ENCODE results near the gene AEBP1.

The AEBP1 gene

DNA sequence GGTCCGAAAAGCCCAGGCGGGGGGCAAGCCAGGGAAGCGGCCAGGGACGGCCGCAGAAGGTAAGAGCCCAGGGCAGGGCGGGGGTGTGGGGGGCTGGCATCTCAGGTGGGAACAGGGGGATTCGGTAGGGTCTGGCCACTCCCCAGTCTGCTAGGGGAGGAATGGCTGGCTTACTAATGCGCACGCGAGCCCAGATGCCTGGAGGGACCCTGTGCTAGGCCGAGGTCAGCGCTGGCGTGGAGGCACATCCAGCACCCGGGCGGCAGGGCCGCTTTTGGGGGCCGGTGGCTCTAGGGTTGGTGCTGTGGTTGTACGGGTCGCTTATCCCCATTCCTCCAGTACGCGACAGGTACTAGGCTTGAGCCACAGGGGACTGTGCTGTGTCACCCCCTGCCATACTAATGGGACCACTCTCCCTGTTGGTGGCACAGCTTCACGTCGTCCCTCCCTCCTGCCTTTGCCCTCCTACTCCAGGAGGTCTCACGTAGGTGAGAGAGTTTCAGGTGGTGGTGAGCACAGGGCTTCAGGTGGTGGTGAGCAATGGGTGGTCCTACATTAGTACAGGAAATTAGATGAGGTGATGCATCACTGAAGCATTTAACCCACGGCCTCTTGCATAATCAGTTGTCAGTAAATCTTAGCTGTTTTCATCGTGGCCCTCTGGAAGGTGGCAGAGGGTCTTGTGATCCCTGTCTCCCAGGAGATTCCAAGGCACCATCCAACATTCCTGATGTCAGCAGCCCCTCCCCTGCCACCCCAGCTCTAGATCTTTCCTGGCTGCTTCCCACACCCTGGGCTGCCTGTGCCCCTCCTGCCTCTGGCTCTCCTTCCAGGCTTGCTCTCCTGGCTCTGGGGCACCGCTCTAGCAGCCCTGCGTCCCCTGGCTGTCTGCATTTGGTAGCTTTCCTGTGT, 971 bp downstream of the AEBP1 start:
- DNase-seq (ENCODE audit: low read depth in 2 of 2): no peak

DNA sequence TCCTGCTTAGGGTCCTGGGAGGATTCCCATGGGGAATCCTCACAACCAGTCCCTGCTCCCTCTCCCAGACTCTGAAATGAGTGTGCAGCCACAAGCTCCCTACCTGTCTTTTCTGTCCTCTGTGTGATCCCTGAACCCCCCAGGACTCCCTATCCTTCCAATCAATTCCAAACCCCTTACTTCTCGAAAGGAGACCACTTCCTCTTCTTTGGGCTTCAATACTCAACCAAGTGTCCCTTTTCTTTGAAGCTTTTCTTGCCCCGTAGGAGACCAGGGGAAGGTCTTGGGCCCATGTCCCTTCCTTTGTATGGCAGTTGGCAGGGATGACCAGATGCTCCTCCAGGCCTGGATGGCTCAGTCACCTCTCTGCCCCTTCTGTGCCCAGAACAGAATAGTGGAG, 1.7 kb downstream of the AEBP1 start:
- DNase-seq (ENCODE audit: low read depth in 2 of 2): no peak

DNA sequence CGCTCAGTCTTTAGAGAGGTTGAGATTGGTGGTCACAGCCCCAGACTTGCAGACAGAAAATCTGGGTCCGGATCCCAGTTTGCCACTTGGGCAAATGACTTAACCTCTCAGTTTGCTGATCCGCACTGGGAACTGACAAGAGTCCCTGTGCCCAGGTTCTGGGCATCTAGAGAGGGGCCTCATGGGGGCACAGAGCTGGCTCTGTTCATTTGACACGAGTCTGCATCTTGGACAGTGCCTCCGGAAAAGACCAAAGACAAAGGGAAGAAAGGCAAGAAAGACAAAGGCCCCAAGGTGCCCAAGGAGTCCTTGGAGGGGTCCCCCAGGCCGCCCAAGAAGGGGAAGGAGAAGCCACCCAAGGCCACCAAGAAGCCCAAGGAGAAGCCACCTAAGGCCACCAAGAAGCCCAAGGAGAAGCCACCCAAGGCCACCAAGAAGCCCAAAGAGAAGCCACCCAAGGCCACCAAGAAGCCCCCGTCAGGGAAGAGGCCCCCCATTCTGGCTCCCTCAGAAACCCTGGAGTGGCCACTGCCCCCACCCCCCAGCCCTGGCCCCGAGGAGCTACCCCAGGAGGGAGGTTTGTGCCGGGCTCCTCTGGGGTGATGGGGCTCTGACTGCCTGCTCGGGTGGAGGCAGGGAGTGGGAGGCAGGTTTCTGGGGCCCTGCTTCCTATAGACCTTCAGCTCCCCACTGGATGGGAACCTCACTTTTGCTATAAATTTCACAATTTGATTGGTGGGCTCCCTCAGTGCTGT, 2.3 kb downstream of the AEBP1 start:
- DNase-seq (ENCODE audit: low read depth in 2 of 2): no peak

- DNase-seq (ENCODE audit: low read depth in 2 of 2): no peak
These were observed 3.2 kb downstream of the AEBP1 start for GRCh38 chr7:44107116-44107960.

DNA sequence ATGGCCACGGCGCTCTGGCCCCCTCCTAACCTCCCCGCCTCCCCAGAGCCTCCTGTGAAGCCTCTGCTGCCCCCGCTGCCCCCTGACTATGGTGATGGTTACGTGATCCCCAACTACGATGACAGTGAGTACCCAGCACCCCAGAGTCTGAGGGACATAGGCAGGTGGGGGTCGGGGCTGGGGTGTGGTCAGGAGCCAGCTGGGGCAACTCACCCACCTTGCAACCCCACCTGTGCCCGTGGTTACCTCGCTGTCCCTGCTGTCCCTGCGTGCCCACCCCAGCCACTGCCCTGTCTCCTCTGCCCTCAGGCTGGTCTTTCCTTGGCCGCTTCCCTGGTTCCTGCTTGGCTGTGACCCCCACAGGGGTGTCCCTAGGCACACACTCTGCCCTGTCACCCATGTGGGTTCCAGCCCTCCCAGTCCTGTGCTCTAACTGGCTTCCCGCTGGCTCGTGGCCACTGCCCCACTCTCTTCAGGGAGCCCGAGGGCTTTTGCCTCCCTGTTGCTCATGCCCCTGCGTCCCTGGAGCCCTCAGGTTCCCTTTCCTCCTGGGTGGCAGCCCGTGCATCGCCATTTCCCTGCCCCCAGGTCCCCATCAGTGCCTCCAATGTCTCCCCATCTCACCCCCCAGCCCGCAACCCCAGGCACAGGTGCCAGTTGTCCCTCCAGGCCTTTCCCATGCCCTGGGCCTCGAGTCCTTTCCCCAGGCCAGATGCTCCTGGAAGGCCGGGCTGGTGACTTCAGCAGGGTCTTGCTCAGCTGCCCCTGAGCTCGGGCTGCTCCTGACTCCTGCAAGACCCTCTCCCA, 4.0 kb downstream of the AEBP1 start:
- no peak for DNase-seq (ENCODE audit: low read depth in 2 of 2)

- no peak for DNase-seq (ENCODE audit: low read depth in 2 of 2)
These were observed 4.9 kb downstream of the AEBP1 start for GRCh38 chr7:44108768-44109750.

DNA sequence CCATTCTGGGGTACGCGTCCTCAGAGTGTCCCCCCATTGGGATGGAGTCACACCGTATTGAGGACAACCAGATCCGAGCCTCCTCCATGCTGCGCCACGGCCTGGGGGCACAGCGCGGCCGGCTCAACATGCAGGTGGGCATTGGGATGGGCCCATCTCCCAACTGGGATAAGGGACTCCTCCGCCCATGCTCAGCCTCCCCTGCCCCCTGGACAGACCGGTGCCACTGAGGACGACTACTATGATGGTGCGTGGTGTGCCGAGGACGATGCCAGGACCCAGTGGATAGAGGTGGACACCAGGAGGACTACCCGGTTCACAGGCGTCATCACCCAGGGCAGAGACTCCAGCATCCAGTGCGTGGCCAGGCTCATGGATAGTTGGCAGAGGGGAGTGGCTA, 5.8 kb downstream of the AEBP1 start:
- DNase-seq (ENCODE audit: low read depth in 2 of 2): no peak

- no peak for DNase-seq (ENCODE audit: low read depth in 2 of 2)
These were observed 6.8 kb downstream of the AEBP1 start for GRCh38 chr7:44110719-44111635.

GRCh38 chr7:44111761-44112160, 7.6 kb downstream of the AEBP1 start:
- DNase-seq (ENCODE audit: low read depth in 2 of 2): no peak

- no peak for DNase-seq (ENCODE audit: low read depth in 2 of 2)
These were observed 8.3 kb downstream of the AEBP1 start for GRCh38 chr7:44112231-44112996.

- no peak for DNase-seq (ENCODE audit: low read depth in 2 of 2)
These were observed 9.0 kb downstream of the AEBP1 start for GRCh38 chr7:44112997-44113763.

GRCh38 chr7:44113764-44114354, 9.7 kb downstream of the AEBP1 start:
- DNase-seq (ENCODE audit: low read depth in 2 of 2): no peak

- DNase-seq (ENCODE audit: low read depth in 2 of 2): no peak
These were observed 10.6 kb downstream of the AEBP1 start for GRCh38 chr7:44114586-44115310.

GRCh38 chr7:44116087-44116788, 12.1 kb downstream of the AEBP1 start:
- no peak for DNase-seq (ENCODE audit: low read depth in 2 of 2)

DNA sequence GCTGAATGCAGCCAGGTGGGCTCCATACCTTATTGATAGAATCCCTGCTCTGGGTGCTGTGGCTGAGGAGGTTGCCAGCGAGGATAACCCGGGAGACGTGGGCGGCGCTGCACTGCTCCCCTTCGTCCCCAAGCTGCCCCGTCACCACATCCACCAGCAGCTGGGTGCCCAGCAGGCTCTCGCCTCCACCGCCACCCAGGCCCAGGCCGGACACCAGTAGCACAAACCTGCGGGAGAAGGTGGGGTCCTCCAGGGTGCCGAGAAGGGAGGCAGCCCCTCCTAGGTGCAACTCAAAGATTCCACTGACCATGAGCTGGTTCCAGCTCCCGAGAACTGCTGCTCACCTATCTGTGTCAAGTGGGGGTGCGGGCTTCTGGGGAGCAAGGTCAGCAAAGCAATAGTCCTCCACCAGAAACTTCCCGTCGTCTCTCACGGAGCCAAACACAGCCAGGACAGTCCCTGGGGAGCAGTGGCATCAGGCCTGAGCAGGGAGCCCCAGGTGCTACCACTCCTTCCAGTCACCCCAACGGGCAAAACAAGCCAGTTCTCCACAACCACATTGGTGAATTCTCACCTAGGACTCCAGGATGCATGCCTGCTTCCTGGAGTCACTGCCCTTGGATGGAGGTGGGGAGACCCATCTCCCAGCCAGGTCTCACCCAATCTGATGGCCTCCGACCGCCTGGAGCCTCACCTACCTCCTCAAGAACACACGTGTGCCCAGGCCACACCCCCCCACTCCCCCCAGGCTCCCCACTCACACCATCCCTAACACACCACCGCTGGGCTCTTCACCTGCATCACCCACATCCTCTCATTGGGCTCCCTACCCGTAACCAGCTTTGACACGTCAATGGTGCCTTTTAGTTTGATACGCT, 12.9 kb downstream of the AEBP1 start:
- no peak for DNase-seq (ENCODE audit: low read depth in 2 of 2)

Measured in stimulated activated CD4-positive, alpha-beta T cell treated with anti-CD3 and anti-CD28 coated beads, Interleukin-4, amount 100 ng/mL, for 48 hours (primary cell).